Astrocyte (in vitro differentiated cells and primary cell): ENCODE data around the gene RAVER2. TPM values are rescaled to one million over a fixed set of nuclear protein-coding genes. Genes with fewer than 3 reads are reported as not detected.
A peak's percentile ranks its signal among the peaks of the same experiment; 100 is the strongest.

Source experiments
- DNase-seq: peaks from one replicate; pipeline ENCODE4 v3.0.0-alpha.2; 2010; ENCODE audit warnings: low read depth
- FAIRE-seq: peaks from 2 replicates; lab custom pipeline; 2011; peaks lifted over from hg19 to GRCh38; lab: Jason Lieb, UNC
- H2AFZ ChIP-seq: 2 replicates; pipeline ENCODE4 v1.6.0; 2012; ENCODE audit warnings: low read depth, low read length, inconsistent platforms
- H3K27ac ChIP-seq: 2 replicates; pipeline ENCODE4 v1.5.1; 2011; ENCODE audit warnings: low read depth, low read length, inconsistent platforms
- H3K27me3 ChIP-seq: 2 replicates; pipeline ENCODE4 v1.6.0; 2011; ENCODE audit warnings: low read length, inconsistent platforms; ENCODE audit not compliant: insufficient read depth
- H3K36me3 ChIP-seq: 2 replicates; pipeline ENCODE4 v1.5.1; 2011; ENCODE audit warnings: low read length, inconsistent platforms; ENCODE audit not compliant: insufficient read depth
- H3K4me1 ChIP-seq: 2 replicates; pipeline ENCODE4 v1.5.1; 2011; ENCODE audit warnings: low read length, inconsistent platforms; ENCODE audit not compliant: insufficient read depth
- H3K4me2 ChIP-seq: 2 replicates; pipeline ENCODE4 v1.6.0; 2012; ENCODE audit warnings: low read length, inconsistent platforms
- H3K4me3 ChIP-seq: 2 replicates; pipeline ENCODE4 v1.5.1; 2011; ENCODE audit warnings: low read depth, mild to moderate bottlenecking, low read length, inconsistent platforms; ENCODE audit not compliant: insufficient read depth
- H3K79me2 ChIP-seq: 2 replicates; pipeline ENCODE4 v1.6.0; 2012; ENCODE audit warnings: mild to moderate bottlenecking, low read length, inconsistent platforms; ENCODE audit not compliant: insufficient read depth
- H3K9ac ChIP-seq: 2 replicates; pipeline ENCODE4 v1.6.0; 2012; ENCODE audit warnings: mild to moderate bottlenecking, low read length, inconsistent platforms
- H3K9me3 ChIP-seq: 2 replicates; pipeline ENCODE4 v1.5.1; 2012; ENCODE audit warnings: low read depth, mild to moderate bottlenecking, low read length, inconsistent platforms; ENCODE audit not compliant: insufficient read depth
- H4K20me1 ChIP-seq: 2 replicates; pipeline ENCODE4 v1.6.0; 2012; ENCODE audit warnings: low read length, inconsistent platforms; ENCODE audit not compliant: insufficient read depth
- H3K27ac Mint-ChIP-seq: one replicate; pipeline ENCODE4 v1.8.0; 2021; ENCODE audit warnings: mild to moderate bottlenecking, mixed read lengths; ENCODE audit not compliant: unreplicated experiment
- H3K27me3 Mint-ChIP-seq: one replicate; pipeline ENCODE4 v1.8.0; 2021; ENCODE audit warnings: low read depth, mixed read lengths; ENCODE audit not compliant: unreplicated experiment
- H3K36me3 Mint-ChIP-seq: one replicate; pipeline ENCODE4 v1.8.0; 2021; ENCODE audit warnings: low read depth, mixed read lengths; ENCODE audit not compliant: unreplicated experiment
- H3K4me1 Mint-ChIP-seq: one replicate; pipeline ENCODE4 v1.8.0; 2021; ENCODE audit warnings: low read depth, mixed read lengths; ENCODE audit not compliant: unreplicated experiment
- H3K4me3 Mint-ChIP-seq: one replicate; pipeline ENCODE4 v1.8.0; 2021; ENCODE audit warnings: mild to moderate bottlenecking, moderate library complexity, mixed read lengths; ENCODE audit not compliant: unreplicated experiment
- H3K9me3 Mint-ChIP-seq: one replicate; pipeline ENCODE4 v1.8.0; 2021; ENCODE audit warnings: mild to moderate bottlenecking, mixed read lengths; ENCODE audit not compliant: unreplicated experiment
- CTCF ChIP-seq: IDR thresholded peaks from 2 replicates; pipeline ENCODE4 v1.5.1; 2011; ENCODE audit warnings: low read depth, mild to moderate bottlenecking, inconsistent platforms, low read length, moderate library complexity; ENCODE audit not compliant: insufficient read depth
- EZH2 ChIP-seq: IDR thresholded peaks from 2 replicates; pipeline ENCODE4 v1.6.1; 2012; ENCODE audit warnings: mild to moderate bottlenecking, low read length, inconsistent platforms; ENCODE audit not compliant: insufficient read depth
- total RNA-seq: library from RNA; stranded (reverse); gene quantifications from 2 replicates; pipeline ENCODE4 v1.2.1, GENCODE V29; 2021

The RAVER2 gene
- total RNA-seq, 1 donor from 2014 or later: 7.1 TPM

GRCh38 chr1:64721576-64722145, 23.2 kb upstream of the RAVER2 start:
- no peak overlapping the region for H3K27ac Mint-ChIP-seq
- FAIRE-seq: no peak

GRCh38 chr1:64727861-64728260, 17.0 kb upstream of the RAVER2 start:
- no peak overlapping the region for H2AFZ ChIP-seq
- H3K27me3 ChIP-seq: peaks cover 6% of the 10 kb centered on the region
- Mint-ChIP-seq H3K9me3 (peaks cover 2% of the 10 kb centered on the region), H3K36me3 (no peaks in the 10 kb centered on the region), H3K27me3 (peaks cover 10% of the 10 kb centered on the region), H3K4me1 (no peaks in the 10 kb centered on the region), H3K4me3 (no peak overlapping the region), H3K27ac (no peak overlapping the region)
- H4K20me1 ChIP-seq: no peaks in the 10 kb centered on the region
- H3K27ac ChIP-seq: no peak overlapping the region
- no peaks in the 10 kb centered on the region for H3K36me3 ChIP-seq
- DNase-seq (no peak), FAIRE-seq (no peak)
- no peak overlapping the region for H3K4me2 ChIP-seq
- TF ChIP-seq EZH2 (no peak), CTCF (no peak)
- no peaks in the 10 kb centered on the region for H3K79me2 ChIP-seq
- H3K9ac ChIP-seq: no peak overlapping the region
- no peaks in the 10 kb centered on the region for H3K4me1 ChIP-seq
- no peak overlapping the region for H3K4me3 ChIP-seq
- H3K9me3 ChIP-seq: no peaks in the 10 kb centered on the region

More at GRCh38 chr1:64721576-64722145, 23.2 kb upstream of the RAVER2 start:
- H3K27me3 Mint-ChIP-seq: peaks cover 18% of the 10 kb centered on the region
- H3K36me3 Mint-ChIP-seq: no peaks in the 10 kb centered on the region
- H3K4me1 Mint-ChIP-seq: no peaks in the 10 kb centered on the region
- H3K27me3 ChIP-seq: peaks cover 12% of the 10 kb centered on the region
- no peaks in the 10 kb centered on the region for H3K79me2 ChIP-seq
- no peaks in the 10 kb centered on the region for H3K36me3 ChIP-seq
- H3K27ac ChIP-seq: no peak overlapping the region
- H3K4me3 Mint-ChIP-seq: no peak overlapping the region
- H3K9ac ChIP-seq: no peak overlapping the region
- DNase-seq: no peak
- no peak overlapping the region for H2AFZ ChIP-seq
- no peak for TF ChIP-seq EZH2
- no peak for TF ChIP-seq CTCF
- H3K9me3 Mint-ChIP-seq: peaks cover 14% of the 10 kb centered on the region
- H3K4me2 ChIP-seq: no peak overlapping the region
- peaks cover 3% of the 10 kb centered on the region for H3K9me3 ChIP-seq
- no peaks in the 10 kb centered on the region for H4K20me1 ChIP-seq
- H3K4me1 ChIP-seq: no peaks in the 10 kb centered on the region
- no peak overlapping the region for H3K4me3 ChIP-seq

- Mint-ChIP-seq H3K27me3 (peaks cover 7% of the 10 kb centered on the region), H3K4me1 (peaks cover 11% of the 10 kb centered on the region), H3K36me3 (no peaks in the 10 kb centered on the region), H3K4me3 (no peak overlapping the region), H3K27ac (peak overlapping the region; percentile 44), H3K9me3 (peaks cover 2% of the 10 kb centered on the region)
- Histone ChIP-seq H3K79me2 (no peaks in the 10 kb centered on the region), H3K27me3 (no peaks in the 10 kb centered on the region), H2AFZ (no peak overlapping the region), H3K4me3 (no peak overlapping the region), H3K27ac (no peak overlapping the region), H3K4me1 (no peaks in the 10 kb centered on the region), H4K20me1 (no peaks in the 10 kb centered on the region), H3K4me2 (peak overlapping the region; percentile 7), H3K36me3 (no peaks in the 10 kb centered on the region), H3K9me3 (no peaks in the 10 kb centered on the region), H3K9ac (no peak overlapping the region)
- TF ChIP-seq EZH2: no peak
- TF ChIP-seq CTCF: no peak
- no peak for FAIRE-seq
- peak; percentile 63 for DNase-seq
Observed at GRCh38 chr1:64733581-64734286, 11.1 kb upstream of the RAVER2 start.
